ENCODE measurements around the gene IGF1R. TPM values are rescaled to one million over a fixed set of nuclear protein-coding genes. Genes with fewer than 3 reads are reported as not detected.
A peak's percentile ranks its signal among the peaks of the same experiment; 100 is the strongest.

The IGF1R gene
- total RNA-seq, 2 donors from 2014 or later = 115 to 119 TPM

DNA sequence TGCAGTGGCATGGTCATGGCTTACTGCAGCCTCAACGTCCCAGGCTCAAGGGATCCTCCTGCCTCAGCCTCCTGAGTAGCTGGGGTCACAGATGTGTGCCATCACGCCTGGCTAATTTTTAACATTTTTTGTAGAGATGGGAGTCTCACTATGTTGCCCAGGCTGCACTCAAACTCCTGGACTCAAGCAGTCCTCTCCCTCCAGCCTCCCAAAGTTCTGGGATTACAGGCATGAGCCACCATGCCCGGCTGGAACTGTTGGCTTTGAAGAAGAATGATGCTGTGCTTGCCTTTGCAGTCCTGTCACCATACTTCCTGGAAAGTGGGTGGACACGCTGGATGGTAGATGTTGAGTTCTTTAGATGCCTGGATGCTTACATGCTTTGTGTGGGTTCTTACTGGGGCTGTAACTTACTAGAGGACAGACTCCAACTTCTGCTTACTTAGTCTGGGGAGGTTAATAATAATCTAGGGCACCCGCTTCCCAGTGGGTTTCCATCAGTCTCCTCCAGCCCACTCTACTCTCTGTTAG lies 36.7 kb downstream of the IGF1R start:
- Histone ChIP-seq H3K9ac (ENCODE audit: extremely low read depth, low read length, poor library complexity, severe bottlenecking) (no peak overlapping the region), H3K27me3 (ENCODE audit: control insufficient read depth, insufficient read depth, low read length, poor library complexity, severe bottlenecking) (no peaks in the 10 kb centered on the region), H3K27ac (ENCODE audit: low read depth, low read length) (no peak overlapping the region), H3K4me1 (ENCODE audit: control insufficient read depth, insufficient read depth, low read length) (peaks cover 22% of the 10 kb centered on the region), H3K36me3 (ENCODE audit: control insufficient read depth, insufficient read depth, low read length) (peaks cover 5% of the 10 kb centered on the region), H3K4me3 (ENCODE audit: low read length) (no peak overlapping the region), H3K9me3 (ENCODE audit: control insufficient read depth, low read length) (no peaks in the 10 kb centered on the region)
- Mint-ChIP-seq H3K27me3 (ENCODE audit: insufficient read depth) (no peaks in the 10 kb centered on the region), H3K9me3 (no peaks in the 10 kb centered on the region), H3K4me1 (peaks cover 60% of the 10 kb centered on the region), H3K36me3 (ENCODE audit: low read depth) (peaks cover 7% of the 10 kb centered on the region), H3K27ac (no peak overlapping the region), H3K4me3 (no peak overlapping the region)
- 71 to 94% methylated on average over 2 to 5 of the region's 5 CpGs for WGBS, 2 experiments (ENCODE audit: insufficient coverage in 1 of 2, insufficient read length in 1 of 2)
- TF ChIP-seq, protein P1, sequence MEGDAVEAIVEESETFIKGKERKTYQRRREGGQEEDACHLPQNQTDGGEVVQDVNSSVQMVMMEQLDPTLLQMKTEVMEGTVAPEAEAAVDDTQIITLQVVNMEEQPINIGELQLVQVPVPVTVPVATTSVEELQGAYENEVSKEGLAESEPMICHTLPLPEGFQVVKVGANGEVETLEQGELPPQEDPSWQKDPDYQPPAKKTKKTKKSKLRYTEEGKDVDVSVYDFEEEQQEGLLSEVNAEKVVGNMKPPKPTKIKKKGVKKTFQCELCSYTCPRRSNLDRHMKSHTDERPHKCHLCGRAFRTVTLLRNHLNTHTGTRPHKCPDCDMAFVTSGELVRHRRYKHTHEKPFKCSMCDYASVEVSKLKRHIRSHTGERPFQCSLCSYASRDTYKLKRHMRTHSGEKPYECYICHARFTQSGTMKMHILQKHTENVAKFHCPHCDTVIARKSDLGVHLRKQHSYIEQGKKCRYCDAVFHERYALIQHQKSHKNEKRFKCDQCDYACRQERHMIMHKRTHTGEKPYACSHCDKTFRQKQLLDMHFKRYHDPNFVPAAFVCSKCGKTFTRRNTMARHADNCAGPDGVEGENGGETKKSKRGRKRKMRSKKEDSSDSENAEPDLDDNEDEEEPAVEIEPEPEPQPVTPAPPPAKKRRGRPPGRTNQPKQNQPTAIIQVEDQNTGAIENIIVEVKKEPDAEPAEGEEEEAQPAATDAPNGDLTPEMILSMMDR (conservative IDR thresholded peaks at IDR 0.05) = no peak
- DNase-seq = no peak

- Histone ChIP-seq H3K36me3 (ENCODE audit: control insufficient read depth, insufficient read depth, low read length) (peaks cover 9% of the 10 kb centered on the region), H3K27me3 (ENCODE audit: control insufficient read depth, insufficient read depth, low read length, poor library complexity, severe bottlenecking) (no peaks in the 10 kb centered on the region), H3K9ac (ENCODE audit: extremely low read depth, low read length, poor library complexity, severe bottlenecking) (no peak overlapping the region), H3K9me3 (ENCODE audit: control insufficient read depth, low read length) (no peaks in the 10 kb centered on the region), H3K27ac (ENCODE audit: low read depth, low read length) (no peak overlapping the region), H3K4me1 (ENCODE audit: control insufficient read depth, insufficient read depth, low read length) (peaks cover 22% of the 10 kb centered on the region), H3K4me3 (ENCODE audit: low read length) (no peak overlapping the region)
- peaks cover 7% of the 10 kb centered on the region for H3K36me3 Mint-ChIP-seq (ENCODE audit: low read depth)
- WGBS, 2 experiments (ENCODE audit: insufficient coverage in 1 of 2, insufficient read length in 1 of 2) = 81 to 88% methylated on average over 4 to 5 of the region's 5 CpGs
- H3K4me1 Mint-ChIP-seq = peaks cover 50% of the 10 kb centered on the region
- no peaks in the 10 kb centered on the region for H3K27me3 Mint-ChIP-seq (ENCODE audit: insufficient read depth)
- no peak overlapping the region for H3K4me3 Mint-ChIP-seq
- H3K9me3 Mint-ChIP-seq = no peaks in the 10 kb centered on the region
- peak overlapping the region; percentile 47 for H3K27ac Mint-ChIP-seq
- DNase-seq = no peak
- TF ChIP-seq, protein P1 (conservative IDR thresholded peaks at IDR 0.05) = no peak
These were observed 38.6 kb downstream of the IGF1R start for GRCh38 chr15:98686983-98687382.

GRCh38 chr15:98689431-98689861 lies 41.1 kb downstream of the IGF1R start:
- no peak overlapping the region for H3K4me3 Mint-ChIP-seq
- no peak overlapping the region for H3K27ac ChIP-seq (ENCODE audit: low read depth, low read length)
- H3K4me3 ChIP-seq (ENCODE audit: low read length) = no peak overlapping the region
- 91 to 92% methylated on average over 4 to 5 of the region's 5 CpGs for WGBS, 2 experiments (ENCODE audit: insufficient coverage in 1 of 2, insufficient read length in 1 of 2)
- no peak overlapping the region for H3K9ac ChIP-seq (ENCODE audit: extremely low read depth, low read length, poor library complexity, severe bottlenecking)
- no peaks in the 10 kb centered on the region for H3K9me3 Mint-ChIP-seq
- DNase-seq = no peak
- peaks cover 7% of the 10 kb centered on the region for H3K36me3 Mint-ChIP-seq (ENCODE audit: low read depth)
- no peaks in the 10 kb centered on the region for H3K27me3 Mint-ChIP-seq (ENCODE audit: insufficient read depth)
- H3K4me1 ChIP-seq (ENCODE audit: control insufficient read depth, insufficient read depth, low read length) = peaks cover 11% of the 10 kb centered on the region
- H3K9me3 ChIP-seq (ENCODE audit: control insufficient read depth, low read length) = no peaks in the 10 kb centered on the region
- TF ChIP-seq, protein P1 (conservative IDR thresholded peaks at IDR 0.05) = no peak
- H3K27ac Mint-ChIP-seq = no peak overlapping the region
- no peaks in the 10 kb centered on the region for H3K27me3 ChIP-seq (ENCODE audit: control insufficient read depth, insufficient read depth, low read length, poor library complexity, severe bottlenecking)
- peaks cover 9% of the 10 kb centered on the region for H3K36me3 ChIP-seq (ENCODE audit: control insufficient read depth, insufficient read depth, low read length)
- peaks cover 45% of the 10 kb centered on the region for H3K4me1 Mint-ChIP-seq
